ENCODE measurements around the gene SFXN4.

Gene SFXN4

GRCh38 chr10:119132521-119133345 is 32.8 kb downstream of the SFXN4 start:
- Histone ChIP-seq H3K27me3 (ENCODE audit: control insufficient read depth in 2 of 2, insufficient read depth in 2 of 2, low read length in 2 of 2) (no peaks in the 10 kb centered on the region), H3K27ac (ENCODE audit: low read depth in 2 of 2, low read length in 2 of 2) (no peak overlapping the region), H3K9me3 (ENCODE audit: control insufficient read depth in 2 of 2, low read length in 2 of 2) (no peaks in the 10 kb centered on the region), H3K36me3 (ENCODE audit: control insufficient read depth in 2 of 2, insufficient read depth in 2 of 2, low read length in 2 of 2) (peaks cover 17 to 30% of the 10 kb centered on the region in 2 donors), H3K4me3 (ENCODE audit: low read length in 2 of 2) (no peak overlapping the region), H3K9ac (ENCODE audit: low read depth in 1 of 2, low read length in 2 of 2) (no peak overlapping the region), H3K4me1 (ENCODE audit: control insufficient read depth in 2 of 2, insufficient read depth in 2 of 2, low read length in 2 of 2) (no peaks in the 10 kb centered on the region)

- H3K9me3 ChIP-seq (ENCODE audit: control insufficient read depth in 2 of 2, low read length in 2 of 2): no peaks in the 10 kb centered on the region
- H3K36me3 ChIP-seq (ENCODE audit: control insufficient read depth in 2 of 2, insufficient read depth in 2 of 2, low read length in 2 of 2): peaks cover 17 to 30% of the 10 kb centered on the region in 2 donors
- H3K27ac ChIP-seq (ENCODE audit: low read depth in 2 of 2, low read length in 2 of 2): peak overlapping the region in 1 of 2 donors; percentile 60
- H3K4me1 ChIP-seq (ENCODE audit: control insufficient read depth in 2 of 2, insufficient read depth in 2 of 2, low read length in 2 of 2): no peaks in the 10 kb centered on the region
- no peaks in the 10 kb centered on the region for H3K27me3 ChIP-seq (ENCODE audit: control insufficient read depth in 2 of 2, insufficient read depth in 2 of 2, low read length in 2 of 2)
- H3K9ac ChIP-seq (ENCODE audit: low read depth in 1 of 2, low read length in 2 of 2): peak overlapping the region; percentile 3 to 33
- H3K4me3 ChIP-seq (ENCODE audit: low read length in 2 of 2): peak overlapping the region; percentile 13 to 67
Measured at GRCh38 chr10:119131512-119132240, 33.8 kb downstream of the SFXN4 start.

- H3K9me3 ChIP-seq (ENCODE audit: control insufficient read depth in 2 of 2, low read length in 2 of 2): no peaks in the 10 kb centered on the region
- no peaks in the 10 kb centered on the region for H3K4me1 ChIP-seq (ENCODE audit: control insufficient read depth in 2 of 2, insufficient read depth in 2 of 2, low read length in 2 of 2)
- no peak overlapping the region for H3K9ac ChIP-seq (ENCODE audit: low read depth in 1 of 2, low read length in 2 of 2)
- H3K36me3 ChIP-seq (ENCODE audit: control insufficient read depth in 2 of 2, insufficient read depth in 2 of 2, low read length in 2 of 2): peaks cover 24 to 40% of the 10 kb centered on the region in 2 donors
- H3K27me3 ChIP-seq (ENCODE audit: control insufficient read depth in 2 of 2, insufficient read depth in 2 of 2, low read length in 2 of 2): no peaks in the 10 kb centered on the region
- no peak overlapping the region for H3K4me3 ChIP-seq (ENCODE audit: low read length in 2 of 2)
- no peak overlapping the region for H3K27ac ChIP-seq (ENCODE audit: low read depth in 2 of 2, low read length in 2 of 2)
Measured at GRCh38 chr10:119129721-119130120, 35.8 kb downstream of the SFXN4 start.

DNA sequence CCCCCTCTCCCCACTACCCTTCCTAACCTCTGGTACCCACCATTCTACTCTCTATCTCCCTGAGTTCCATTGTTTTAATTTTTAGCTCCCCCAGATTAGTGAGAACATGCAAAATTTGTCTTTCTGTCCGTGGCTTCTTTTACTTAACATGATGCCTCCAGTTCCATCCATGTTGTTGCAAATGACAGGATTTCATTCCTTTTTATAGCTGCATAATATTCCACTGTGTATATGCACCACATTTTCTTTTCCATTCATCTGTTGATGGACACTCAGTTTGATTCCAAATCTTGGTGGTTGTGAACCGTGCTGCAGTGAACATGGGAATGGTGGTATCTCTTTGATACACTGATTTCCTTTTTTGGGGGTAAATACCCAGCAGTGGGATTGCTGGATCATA is 39.6 kb downstream of the SFXN4 start:
- Histone ChIP-seq H3K4me3 (ENCODE audit: low read length in 2 of 2) (no peak overlapping the region), H3K9me3 (ENCODE audit: control insufficient read depth in 2 of 2, low read length in 2 of 2) (no peaks in the 10 kb centered on the region), H3K4me1 (ENCODE audit: control insufficient read depth in 2 of 2, insufficient read depth in 2 of 2, low read length in 2 of 2) (no peaks in the 10 kb centered on the region), H3K36me3 (ENCODE audit: control insufficient read depth in 2 of 2, insufficient read depth in 2 of 2, low read length in 2 of 2) (peaks cover 24 to 45% of the 10 kb centered on the region in 2 donors), H3K27ac (ENCODE audit: low read depth in 2 of 2, low read length in 2 of 2) (no peak overlapping the region), H3K9ac (ENCODE audit: low read depth in 1 of 2, low read length in 2 of 2) (no peak overlapping the region), H3K27me3 (ENCODE audit: control insufficient read depth in 2 of 2, insufficient read depth in 2 of 2, low read length in 2 of 2) (no peaks in the 10 kb centered on the region)

GRCh38 chr10:119120875-119121274 is 44.6 kb downstream of the SFXN4 start:
- H3K4me1 ChIP-seq (ENCODE audit: control insufficient read depth in 2 of 2, insufficient read depth in 2 of 2, low read length in 2 of 2): no peaks in the 10 kb centered on the region
- no peak overlapping the region for H3K27ac ChIP-seq (ENCODE audit: low read depth in 2 of 2, low read length in 2 of 2)

DNA sequence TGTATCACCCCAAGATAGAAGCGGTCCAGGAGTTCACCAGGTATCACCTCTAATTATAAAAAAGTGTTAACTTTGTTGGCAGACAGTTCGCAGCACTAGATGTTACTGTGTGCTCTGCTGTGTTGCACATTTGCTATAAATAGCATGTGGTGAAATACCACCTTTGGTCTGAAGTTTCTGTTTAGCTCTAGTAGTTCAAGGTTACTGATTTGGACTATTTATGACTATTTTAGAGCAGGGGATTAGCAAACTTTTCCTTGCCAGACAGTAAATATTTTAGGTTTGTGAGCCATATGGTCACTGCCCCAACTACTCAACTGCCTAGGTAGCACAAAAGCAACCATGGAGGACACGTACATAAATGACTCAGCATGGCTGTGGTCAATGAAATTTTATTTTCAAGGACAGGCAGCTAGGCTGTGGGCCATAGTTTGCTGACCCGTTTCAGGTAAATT is 45.1 kb downstream of the SFXN4 start:
- Histone ChIP-seq H3K4me3 (ENCODE audit: low read length in 2 of 2) (no peak overlapping the region), H3K36me3 (ENCODE audit: control insufficient read depth in 2 of 2, insufficient read depth in 2 of 2, low read length in 2 of 2) (peaks cover 13 to 42% of the 10 kb centered on the region in 2 donors), H3K9me3 (ENCODE audit: control insufficient read depth in 2 of 2, low read length in 2 of 2) (no peaks in the 10 kb centered on the region), H3K4me1 (ENCODE audit: control insufficient read depth in 2 of 2, insufficient read depth in 2 of 2, low read length in 2 of 2) (no peaks in the 10 kb centered on the region), H3K9ac (ENCODE audit: low read depth in 1 of 2, low read length in 2 of 2) (no peak overlapping the region), H3K27me3 (ENCODE audit: control insufficient read depth in 2 of 2, insufficient read depth in 2 of 2, low read length in 2 of 2) (no peaks in the 10 kb centered on the region), H3K27ac (ENCODE audit: low read depth in 2 of 2, low read length in 2 of 2) (no peak overlapping the region)

More at GRCh38 chr10:119120875-119121274, 44.6 kb downstream of the SFXN4 start:
- Histone ChIP-seq H3K27me3 (ENCODE audit: control insufficient read depth in 2 of 2, insufficient read depth in 2 of 2, low read length in 2 of 2) (no peaks in the 10 kb centered on the region), H3K4me3 (ENCODE audit: low read length in 2 of 2) (no peak overlapping the region), H3K36me3 (ENCODE audit: control insufficient read depth in 2 of 2, insufficient read depth in 2 of 2, low read length in 2 of 2) (peaks cover 15 to 45% of the 10 kb centered on the region in 2 donors), H3K9me3 (ENCODE audit: control insufficient read depth in 2 of 2, low read length in 2 of 2) (no peaks in the 10 kb centered on the region), H3K9ac (ENCODE audit: low read depth in 1 of 2, low read length in 2 of 2) (no peak overlapping the region)

GRCh38 chr10:119119400-119119799 is 46.1 kb downstream of the SFXN4 start:
- Histone ChIP-seq H3K27ac (ENCODE audit: low read depth in 2 of 2, low read length in 2 of 2) (no peak overlapping the region), H3K36me3 (ENCODE audit: control insufficient read depth in 2 of 2, insufficient read depth in 2 of 2, low read length in 2 of 2) (peaks cover 15 to 41% of the 10 kb centered on the region in 2 donors), H3K27me3 (ENCODE audit: control insufficient read depth in 2 of 2, insufficient read depth in 2 of 2, low read length in 2 of 2) (no peaks in the 10 kb centered on the region)

GRCh38 chr10:119118231-119118630 is 47.3 kb downstream of the SFXN4 start:
- no peaks in the 10 kb centered on the region for H3K27me3 ChIP-seq (ENCODE audit: control insufficient read depth in 2 of 2, insufficient read depth in 2 of 2, low read length in 2 of 2)
- no peak overlapping the region for H3K27ac ChIP-seq (ENCODE audit: low read depth in 2 of 2, low read length in 2 of 2)
- peaks cover 21 to 45% of the 10 kb centered on the region in 2 donors for H3K36me3 ChIP-seq (ENCODE audit: control insufficient read depth in 2 of 2, insufficient read depth in 2 of 2, low read length in 2 of 2)
- no peak overlapping the region for H3K9ac ChIP-seq (ENCODE audit: low read depth in 1 of 2, low read length in 2 of 2)
- H3K4me1 ChIP-seq (ENCODE audit: control insufficient read depth in 2 of 2, insufficient read depth in 2 of 2, low read length in 2 of 2): no peaks in the 10 kb centered on the region
- H3K9me3 ChIP-seq (ENCODE audit: control insufficient read depth in 2 of 2, low read length in 2 of 2): no peaks in the 10 kb centered on the region
- no peak overlapping the region for H3K4me3 ChIP-seq (ENCODE audit: low read length in 2 of 2)

More at GRCh38 chr10:119119400-119119799, 46.1 kb downstream of the SFXN4 start:
- H3K9me3 ChIP-seq (ENCODE audit: control insufficient read depth in 2 of 2, low read length in 2 of 2): no peaks in the 10 kb centered on the region
- no peak overlapping the region for H3K4me3 ChIP-seq (ENCODE audit: low read length in 2 of 2)
- H3K4me1 ChIP-seq (ENCODE audit: control insufficient read depth in 2 of 2, insufficient read depth in 2 of 2, low read length in 2 of 2): no peaks in the 10 kb centered on the region
- no peak overlapping the region for H3K9ac ChIP-seq (ENCODE audit: low read depth in 1 of 2, low read length in 2 of 2)

GRCh38 chr10:119116326-119116951 is 49.1 kb downstream of the SFXN4 start:
- no peaks in the 10 kb centered on the region for H3K9me3 ChIP-seq (ENCODE audit: control insufficient read depth in 2 of 2, low read length in 2 of 2)
- no peak overlapping the region for H3K27ac ChIP-seq (ENCODE audit: low read depth in 2 of 2, low read length in 2 of 2)
- H3K4me1 ChIP-seq (ENCODE audit: control insufficient read depth in 2 of 2, insufficient read depth in 2 of 2, low read length in 2 of 2): no peaks in the 10 kb centered on the region
- no peak overlapping the region for H3K4me3 ChIP-seq (ENCODE audit: low read length in 2 of 2)
- no peaks in the 10 kb centered on the region for H3K27me3 ChIP-seq (ENCODE audit: control insufficient read depth in 2 of 2, insufficient read depth in 2 of 2, low read length in 2 of 2)
- no peak overlapping the region for H3K9ac ChIP-seq (ENCODE audit: low read depth in 1 of 2, low read length in 2 of 2)
- peaks cover 17 to 40% of the 10 kb centered on the region in 2 donors for H3K36me3 ChIP-seq (ENCODE audit: control insufficient read depth in 2 of 2, insufficient read depth in 2 of 2, low read length in 2 of 2)

DNA sequence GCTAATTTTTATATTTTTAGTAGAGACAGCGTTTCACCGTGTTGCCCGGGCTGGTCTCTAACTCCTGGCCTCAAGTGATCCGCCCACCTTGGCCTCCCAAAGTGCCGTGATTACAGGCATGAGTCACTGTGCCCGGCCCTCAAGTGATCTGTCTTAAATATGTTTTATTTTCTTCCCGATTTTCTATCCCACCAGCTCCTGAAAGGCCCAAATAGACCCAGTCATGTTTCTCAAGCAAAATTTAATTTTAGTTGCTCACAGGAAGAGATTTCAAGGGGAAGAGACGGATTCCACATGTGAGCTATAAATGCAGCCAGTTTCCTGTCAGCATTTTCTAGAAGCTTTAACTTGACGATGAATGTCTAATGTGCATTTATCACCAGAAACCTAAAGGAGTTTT is 49.6 kb downstream of the SFXN4 start:
- no peaks in the 10 kb centered on the region for H3K9me3 ChIP-seq (ENCODE audit: control insufficient read depth in 2 of 2, low read length in 2 of 2)
- peaks cover 17 to 39% of the 10 kb centered on the region in 2 donors for H3K36me3 ChIP-seq (ENCODE audit: control insufficient read depth in 2 of 2, insufficient read depth in 2 of 2, low read length in 2 of 2)
- no peak overlapping the region for H3K4me3 ChIP-seq (ENCODE audit: low read length in 2 of 2)
- no peaks in the 10 kb centered on the region for H3K4me1 ChIP-seq (ENCODE audit: control insufficient read depth in 2 of 2, insufficient read depth in 2 of 2, low read length in 2 of 2)
- H3K9ac ChIP-seq (ENCODE audit: low read depth in 1 of 2, low read length in 2 of 2): no peak overlapping the region
- no peak overlapping the region for H3K27ac ChIP-seq (ENCODE audit: low read depth in 2 of 2, low read length in 2 of 2)
- no peaks in the 10 kb centered on the region for H3K27me3 ChIP-seq (ENCODE audit: control insufficient read depth in 2 of 2, insufficient read depth in 2 of 2, low read length in 2 of 2)
